ENCODE measurements around the gene GRIA1.

Gene GRIA1

DNA sequence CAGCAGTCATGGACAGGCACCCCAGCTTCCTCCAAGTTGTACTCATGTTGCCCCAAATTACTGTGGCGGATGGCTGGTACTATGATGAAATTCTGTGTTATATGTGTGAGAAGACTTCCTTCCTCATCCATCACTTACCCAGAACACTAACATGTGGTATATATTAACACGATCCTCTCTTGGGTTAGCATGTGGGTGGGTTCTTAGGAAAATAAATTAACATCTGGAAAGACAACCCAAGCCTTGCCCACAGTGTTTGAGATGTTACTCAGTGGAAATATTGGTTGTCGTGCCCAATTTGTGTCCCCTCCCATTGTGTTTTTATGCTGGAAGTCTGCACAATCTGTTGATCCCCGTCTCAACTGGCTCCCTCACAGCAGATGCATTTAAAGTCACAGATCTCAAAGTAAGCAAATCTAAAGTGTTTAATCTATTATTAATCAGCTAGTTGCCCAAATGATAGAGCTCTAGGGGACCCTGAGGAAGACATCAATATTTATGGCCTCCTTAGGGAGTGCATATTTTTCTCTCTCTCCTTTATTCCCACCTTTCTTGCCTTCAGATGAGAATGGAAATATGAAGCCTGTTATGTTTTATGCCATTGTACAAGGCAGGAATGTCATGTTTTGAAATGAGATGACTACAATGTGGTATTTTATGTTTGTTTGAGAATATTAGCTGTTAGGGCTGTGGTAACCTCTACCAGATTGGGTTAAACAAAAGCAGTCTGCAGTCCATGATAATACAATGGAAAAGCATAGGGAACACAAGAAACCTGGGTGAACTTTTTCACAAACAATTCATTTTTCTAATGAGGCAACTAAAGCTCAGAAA is 93.9 kb downstream of the GRIA1 start:
- no peaks in the 10 kb centered on the region for H3K4me1 Mint-ChIP-seq
- no peaks in the 10 kb centered on the region for H3K27me3 Mint-ChIP-seq
- no peak overlapping the region for H3K4me3 Mint-ChIP-seq
- H3K9me3 Mint-ChIP-seq = peaks cover 3% of the 10 kb centered on the region
- no peak overlapping the region for H3K27ac Mint-ChIP-seq
- H3K36me3 Mint-ChIP-seq = no peaks in the 10 kb centered on the region
- ATAC-seq (ENCODE audit: low read depth) = no peak
- no peak for DNase-seq (ENCODE audit: low spot score in 2 of 2)

DNA sequence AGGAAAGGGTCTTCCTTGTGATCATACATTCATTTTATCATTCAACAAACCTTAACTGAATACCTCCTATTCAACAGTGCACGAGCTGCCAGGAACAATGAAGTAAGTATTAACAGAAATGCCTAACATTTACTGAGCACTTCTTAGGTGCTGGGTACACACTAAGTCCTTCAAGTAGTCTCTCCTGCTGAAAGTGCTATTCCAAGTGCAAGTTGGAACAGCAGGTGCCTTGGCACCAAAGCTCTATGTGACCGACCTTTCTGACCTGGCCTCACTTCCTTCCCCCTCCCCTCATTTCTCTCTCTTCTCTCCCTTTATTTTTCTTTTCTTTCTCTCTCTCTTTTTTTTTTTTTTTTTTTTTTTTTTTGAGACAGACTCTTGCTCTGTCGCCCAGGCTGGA is 94.5 kb downstream of the GRIA1 start:
- H3K4me3 Mint-ChIP-seq = no peak overlapping the region
- DNase-seq (ENCODE audit: low spot score in 2 of 2) (no peak), ATAC-seq (ENCODE audit: low read depth) (no peak)
- no peaks in the 10 kb centered on the region for H3K27me3 Mint-ChIP-seq
- peaks cover 3% of the 10 kb centered on the region for H3K9me3 Mint-ChIP-seq
- H3K27ac Mint-ChIP-seq = no peak overlapping the region
- H3K4me1 Mint-ChIP-seq = no peaks in the 10 kb centered on the region
- no peaks in the 10 kb centered on the region for H3K36me3 Mint-ChIP-seq

DNA sequence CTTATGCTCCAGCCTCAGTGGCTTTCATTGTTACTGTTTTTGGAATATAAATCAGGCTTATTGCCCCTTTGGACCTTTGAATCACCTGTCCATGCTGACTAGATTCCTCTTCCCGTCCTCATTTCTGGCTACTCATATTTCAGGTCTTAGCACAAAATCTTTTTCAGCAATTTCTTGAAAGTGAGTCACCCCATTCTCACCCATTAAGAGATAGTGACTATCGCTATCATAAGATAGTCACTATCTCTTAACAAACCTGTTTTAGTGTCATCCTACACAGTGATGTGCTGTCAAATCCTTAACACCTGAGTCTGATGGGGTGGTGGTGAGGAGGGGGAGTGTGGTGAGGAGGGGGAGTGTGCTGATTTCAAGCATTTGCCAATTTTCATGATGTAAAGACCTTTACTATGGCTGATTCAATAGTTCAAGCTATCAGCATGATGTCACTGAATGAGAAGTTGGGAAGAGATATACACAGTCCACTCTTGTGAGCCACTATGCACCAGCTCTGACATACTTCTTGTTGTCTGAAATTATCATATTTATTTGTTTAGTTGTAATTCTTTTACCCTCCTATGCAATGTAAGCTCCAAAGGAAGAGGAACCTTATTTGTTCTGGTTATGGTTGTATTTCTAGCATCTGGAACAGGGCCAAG is 95.3 kb downstream of the GRIA1 start:
- no peaks in the 10 kb centered on the region for H3K27me3 Mint-ChIP-seq
- H3K9me3 Mint-ChIP-seq = peaks cover 3% of the 10 kb centered on the region
- no peak overlapping the region for H3K4me3 Mint-ChIP-seq
- H3K27ac Mint-ChIP-seq = no peak overlapping the region
- H3K4me1 Mint-ChIP-seq = no peaks in the 10 kb centered on the region
- no peaks in the 10 kb centered on the region for H3K36me3 Mint-ChIP-seq
- no peak for ATAC-seq (ENCODE audit: low read depth)
- no peak for DNase-seq (ENCODE audit: low spot score in 2 of 2)

DNA sequence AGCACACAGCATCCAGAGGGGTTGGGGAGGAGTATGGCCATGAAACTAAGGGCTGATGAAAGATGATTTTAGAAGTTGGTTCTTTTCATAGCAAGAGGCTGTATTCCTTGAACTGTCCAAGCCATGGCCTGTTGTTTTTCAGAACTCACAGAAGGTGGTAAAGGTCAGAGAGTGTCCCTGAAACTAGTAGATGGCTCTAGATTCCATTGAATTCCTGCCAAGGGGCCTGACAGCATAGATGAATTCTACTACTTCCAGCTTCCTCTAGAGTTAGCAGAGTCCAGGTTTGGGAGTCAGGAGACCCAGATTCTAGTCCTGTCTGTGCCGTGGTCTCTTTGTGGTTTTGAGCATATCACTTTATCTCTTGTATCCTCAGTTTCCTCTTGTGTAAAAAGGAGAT is 101.6 kb downstream of the GRIA1 start:
- H3K27me3 Mint-ChIP-seq = no peaks in the 10 kb centered on the region
- DNase-seq (ENCODE audit: low spot score in 2 of 2) = no peak

DNA sequence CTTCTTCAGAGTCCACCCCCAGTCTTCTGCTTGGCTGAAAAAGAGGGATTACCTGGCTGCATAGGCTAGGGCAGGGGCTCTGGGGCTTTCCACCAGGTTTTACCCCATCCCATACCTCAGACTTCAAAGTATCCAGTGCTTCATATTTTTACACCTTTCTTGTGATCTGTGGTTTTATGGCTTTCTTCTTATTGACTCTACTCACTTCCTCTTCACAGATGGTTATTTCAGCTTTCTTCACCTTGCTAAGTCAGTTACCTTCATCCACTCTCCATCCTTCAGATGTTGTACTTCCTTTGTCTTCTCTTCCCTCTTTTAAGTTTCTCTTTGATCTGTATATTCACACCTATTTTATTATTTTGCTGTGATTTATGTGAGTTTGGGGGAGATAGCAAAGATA is 104.3 kb downstream of the GRIA1 start:
- Mint-ChIP-seq H3K27me3 (peaks cover 2% of the 10 kb centered on the region), H3K4me3 (no peak overlapping the region), H3K36me3 (no peaks in the 10 kb centered on the region), H3K4me1 (no peaks in the 10 kb centered on the region), H3K27ac (no peak overlapping the region), H3K9me3 (peaks cover 2% of the 10 kb centered on the region)
- DNase-seq (ENCODE audit: low spot score in 2 of 2) = no peak
- ATAC-seq (ENCODE audit: low read depth) = no peak

More for the DNA sequence above, 101.6 kb downstream of the GRIA1 start:
- Mint-ChIP-seq H3K36me3 (no peaks in the 10 kb centered on the region), H3K4me3 (no peak overlapping the region), H3K9me3 (peaks cover 1% of the 10 kb centered on the region), H3K27ac (no peak overlapping the region), H3K4me1 (no peaks in the 10 kb centered on the region)
- no peak for ATAC-seq (ENCODE audit: low read depth)

DNA sequence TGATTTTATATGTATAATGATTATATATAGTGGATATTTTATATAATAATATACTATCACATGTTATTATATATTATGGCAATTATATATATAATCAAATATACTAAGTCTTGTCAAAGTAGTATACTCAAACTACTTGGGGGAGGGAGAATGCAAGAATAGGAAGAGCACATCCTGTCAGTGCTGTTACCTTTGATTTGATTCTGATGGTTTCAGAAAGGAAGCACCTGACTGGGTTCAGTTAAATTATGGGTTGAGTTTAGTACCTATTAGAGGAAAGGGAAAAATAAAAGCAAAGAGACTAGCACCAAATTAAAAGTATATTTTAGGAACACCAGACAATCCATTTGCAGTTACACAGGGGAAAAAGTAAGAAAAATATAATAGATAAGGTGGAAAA is 107.6 kb downstream of the GRIA1 start:
- H3K36me3 Mint-ChIP-seq = no peaks in the 10 kb centered on the region
- H3K27me3 Mint-ChIP-seq = peaks cover 2% of the 10 kb centered on the region
- H3K4me1 Mint-ChIP-seq = no peaks in the 10 kb centered on the region
- no peak overlapping the region for H3K4me3 Mint-ChIP-seq
- no peak overlapping the region for H3K27ac Mint-ChIP-seq
- peaks cover 2% of the 10 kb centered on the region for H3K9me3 Mint-ChIP-seq
- DNase-seq (ENCODE audit: low spot score in 2 of 2) (no peak), ATAC-seq (ENCODE audit: low read depth) (no peak)

DNA sequence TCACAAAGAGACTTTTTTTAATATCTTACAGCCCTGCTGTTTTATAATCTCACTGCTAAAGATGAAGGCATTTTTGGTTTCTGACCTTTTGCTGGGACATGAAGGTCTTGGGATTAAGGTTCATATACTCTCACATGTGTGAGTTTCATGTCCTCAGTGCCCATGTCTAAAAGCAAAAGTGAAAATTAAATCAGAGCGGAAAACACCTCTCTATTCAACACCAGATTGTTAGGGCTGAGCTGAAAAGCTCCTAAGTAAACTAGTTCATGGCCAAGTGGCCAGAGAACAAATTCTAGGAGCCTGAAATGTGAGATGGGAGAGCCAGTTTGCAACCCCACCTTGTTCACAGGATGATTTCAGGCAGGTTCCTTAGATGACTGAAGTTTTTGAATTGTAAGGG is 110.9 kb downstream of the GRIA1 start:
- H3K4me1 Mint-ChIP-seq = no peaks in the 10 kb centered on the region
- peaks cover 2% of the 10 kb centered on the region for H3K9me3 Mint-ChIP-seq
- H3K36me3 Mint-ChIP-seq = no peaks in the 10 kb centered on the region
- H3K27me3 Mint-ChIP-seq = peaks cover 2% of the 10 kb centered on the region
- no peak overlapping the region for H3K4me3 Mint-ChIP-seq
- DNase-seq (ENCODE audit: low spot score in 2 of 2) (no peak), ATAC-seq (ENCODE audit: low read depth) (no peak)
- no peak overlapping the region for H3K27ac Mint-ChIP-seq

DNA sequence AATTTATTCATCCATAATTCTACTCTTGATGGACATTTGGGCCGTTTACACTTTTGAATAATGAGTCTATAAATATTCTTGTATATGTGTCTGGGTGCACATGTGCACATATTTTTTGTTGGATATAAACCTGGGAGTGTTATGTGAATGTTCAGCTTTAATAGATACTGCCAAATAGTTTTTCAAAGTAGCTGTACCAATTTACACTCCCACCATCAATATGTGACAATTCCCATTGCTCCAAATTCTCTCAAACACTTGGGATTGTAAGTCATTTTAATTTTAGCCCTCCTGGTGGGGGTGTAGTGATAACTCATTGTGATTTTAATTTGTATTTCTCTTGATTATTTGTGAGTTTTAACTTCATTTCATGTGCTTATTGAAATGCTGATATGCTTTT is 114.9 kb downstream of the GRIA1 start:
- ATAC-seq (ENCODE audit: low read depth) = no peak
- no peak for DNase-seq (ENCODE audit: low spot score in 2 of 2)
- H3K36me3 Mint-ChIP-seq = no peaks in the 10 kb centered on the region
- H3K27ac Mint-ChIP-seq = no peak overlapping the region
- H3K9me3 Mint-ChIP-seq = no peaks in the 10 kb centered on the region
- no peaks in the 10 kb centered on the region for H3K4me1 Mint-ChIP-seq
- H3K27me3 Mint-ChIP-seq = no peaks in the 10 kb centered on the region
- no peak overlapping the region for H3K4me3 Mint-ChIP-seq

DNA sequence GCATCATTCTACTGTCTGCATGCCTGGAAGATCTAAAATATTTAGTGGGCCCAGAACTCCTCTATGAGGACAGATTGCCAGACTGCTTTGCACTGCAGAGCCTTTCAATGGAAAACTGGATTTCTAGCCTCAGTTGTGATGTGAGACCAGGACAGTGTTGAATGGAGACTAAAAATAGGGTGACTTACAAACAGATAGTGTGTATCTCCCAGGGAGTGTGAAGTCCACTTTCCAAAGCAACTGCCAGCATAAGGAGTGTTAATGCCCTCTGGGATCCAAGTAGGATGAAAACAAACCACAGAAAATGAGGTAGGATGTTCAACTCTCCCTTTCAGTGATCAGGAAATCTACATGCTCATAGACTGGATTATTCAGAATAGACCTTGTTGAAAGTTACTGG is 119.5 kb downstream of the GRIA1 start:
- Mint-ChIP-seq H3K4me3 (no peak overlapping the region), H3K4me1 (no peaks in the 10 kb centered on the region), H3K27ac (no peak overlapping the region), H3K9me3 (peaks cover 1% of the 10 kb centered on the region), H3K36me3 (no peaks in the 10 kb centered on the region), H3K27me3 (peaks cover 4% of the 10 kb centered on the region)
- ATAC-seq (ENCODE audit: low read depth) (no peak), DNase-seq (ENCODE audit: low spot score in 2 of 2) (no peak)

DNA sequence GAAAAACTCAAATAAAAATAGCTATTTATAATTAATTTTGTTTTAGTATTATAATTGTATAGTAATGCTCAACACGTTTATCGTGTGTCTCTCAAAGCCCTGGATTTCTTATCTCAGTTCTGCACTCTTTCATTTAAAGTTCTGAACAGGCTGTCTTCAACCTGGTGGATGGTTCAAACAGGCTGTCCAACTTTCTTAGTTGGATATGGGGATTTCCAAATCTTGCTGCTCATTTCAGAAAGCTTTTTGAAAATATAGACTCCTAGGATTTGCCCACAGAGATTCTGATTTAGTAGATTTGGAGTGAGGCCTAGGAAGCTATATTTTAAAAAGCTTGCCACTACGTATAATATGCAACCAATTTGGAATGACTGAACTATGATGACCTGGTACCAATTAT is 120.3 kb downstream of the GRIA1 start:
- H3K36me3 Mint-ChIP-seq = no peaks in the 10 kb centered on the region
- DNase-seq (ENCODE audit: low spot score in 2 of 2) (no peak), ATAC-seq (ENCODE audit: low read depth) (no peak)
- H3K4me3 Mint-ChIP-seq = no peak overlapping the region
- H3K27ac Mint-ChIP-seq = no peak overlapping the region
- peaks cover 1% of the 10 kb centered on the region for H3K9me3 Mint-ChIP-seq
- H3K27me3 Mint-ChIP-seq = peaks cover 4% of the 10 kb centered on the region
- H3K4me1 Mint-ChIP-seq = no peaks in the 10 kb centered on the region

DNA sequence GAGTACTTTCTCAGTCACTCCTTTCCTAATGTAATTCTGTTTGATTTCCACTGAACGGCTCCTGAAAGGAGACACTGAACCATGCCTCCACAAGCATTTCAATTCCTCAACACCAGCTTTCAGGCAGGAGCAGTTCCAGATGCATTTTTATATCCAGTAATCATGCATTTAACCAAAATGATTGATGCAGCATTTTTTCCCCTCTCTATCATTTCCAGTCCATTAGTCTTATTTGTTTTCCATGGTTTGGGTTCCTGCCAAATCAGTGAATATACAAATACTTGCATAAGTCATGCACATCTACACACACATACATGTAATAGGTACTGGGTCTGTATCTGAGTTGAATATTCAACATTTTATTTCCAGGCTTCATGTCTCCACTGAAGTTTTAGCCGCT is 122.7 kb downstream of the GRIA1 start:
- no peak overlapping the region for H3K4me3 Mint-ChIP-seq
- no peak overlapping the region for H3K27ac Mint-ChIP-seq
- no peaks in the 10 kb centered on the region for H3K36me3 Mint-ChIP-seq
- ATAC-seq (ENCODE audit: low read depth) (no peak), DNase-seq (ENCODE audit: low spot score in 2 of 2) (no peak)
- no peaks in the 10 kb centered on the region for H3K4me1 Mint-ChIP-seq
- peaks cover 1% of the 10 kb centered on the region for H3K9me3 Mint-ChIP-seq
- peaks cover 7% of the 10 kb centered on the region for H3K27me3 Mint-ChIP-seq

DNA sequence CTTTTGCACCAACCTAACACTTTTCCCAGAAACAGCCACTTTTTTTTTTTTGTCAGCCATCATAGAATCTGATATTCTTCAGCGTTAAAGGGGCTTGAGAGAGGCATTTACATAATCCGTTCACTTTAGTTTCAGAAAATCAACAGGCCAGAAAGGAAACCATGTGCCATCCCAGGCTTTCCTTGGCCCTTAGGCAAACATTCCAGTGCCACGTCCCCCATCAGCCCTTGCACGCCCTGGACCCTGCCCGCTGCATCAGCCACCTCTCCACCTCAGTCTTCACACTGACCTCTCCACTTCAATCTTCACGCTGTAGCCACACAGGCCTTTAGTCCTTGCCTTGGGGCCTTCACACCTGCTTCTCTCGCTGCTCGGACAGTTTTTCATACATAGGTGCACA is 123.2 kb downstream of the GRIA1 start:
- DNase-seq (ENCODE audit: low spot score in 2 of 2) = no peak
- H3K36me3 Mint-ChIP-seq = no peaks in the 10 kb centered on the region
- H3K4me1 Mint-ChIP-seq = no peaks in the 10 kb centered on the region
- no peak overlapping the region for H3K27ac Mint-ChIP-seq
- peaks cover 1% of the 10 kb centered on the region for H3K9me3 Mint-ChIP-seq
- peaks cover 7% of the 10 kb centered on the region for H3K27me3 Mint-ChIP-seq
- no peak overlapping the region for H3K4me3 Mint-ChIP-seq
- ATAC-seq (ENCODE audit: low read depth) = no peak

DNA sequence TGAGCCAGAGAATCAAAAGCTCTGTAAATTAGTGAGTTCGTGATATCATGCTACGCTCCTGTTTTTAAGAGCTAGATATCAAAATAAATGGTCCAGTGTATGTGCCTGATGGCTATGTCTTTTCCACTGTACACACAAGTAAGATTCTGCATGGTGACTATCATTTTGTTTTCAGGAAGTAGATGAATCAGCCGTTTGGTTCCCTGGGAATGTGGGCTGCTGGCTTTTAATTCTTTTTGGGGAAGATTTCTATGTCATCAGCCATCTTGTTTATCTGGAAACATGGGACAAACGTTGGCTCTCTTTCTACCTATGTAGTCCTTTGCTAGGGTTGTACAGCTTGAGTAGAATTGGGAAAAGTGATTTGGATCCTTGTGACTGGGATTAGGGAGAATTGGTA is 126.7 kb downstream of the GRIA1 start:
- peaks cover 1% of the 10 kb centered on the region for H3K9me3 Mint-ChIP-seq
- H3K36me3 Mint-ChIP-seq = no peaks in the 10 kb centered on the region
- DNase-seq (ENCODE audit: low spot score in 2 of 2) = no peak
- no peaks in the 10 kb centered on the region for H3K4me1 Mint-ChIP-seq
- H3K27ac Mint-ChIP-seq = no peak overlapping the region
- ATAC-seq (ENCODE audit: low read depth) = no peak
- no peak overlapping the region for H3K4me3 Mint-ChIP-seq
- H3K27me3 Mint-ChIP-seq = peaks cover 7% of the 10 kb centered on the region

DNA sequence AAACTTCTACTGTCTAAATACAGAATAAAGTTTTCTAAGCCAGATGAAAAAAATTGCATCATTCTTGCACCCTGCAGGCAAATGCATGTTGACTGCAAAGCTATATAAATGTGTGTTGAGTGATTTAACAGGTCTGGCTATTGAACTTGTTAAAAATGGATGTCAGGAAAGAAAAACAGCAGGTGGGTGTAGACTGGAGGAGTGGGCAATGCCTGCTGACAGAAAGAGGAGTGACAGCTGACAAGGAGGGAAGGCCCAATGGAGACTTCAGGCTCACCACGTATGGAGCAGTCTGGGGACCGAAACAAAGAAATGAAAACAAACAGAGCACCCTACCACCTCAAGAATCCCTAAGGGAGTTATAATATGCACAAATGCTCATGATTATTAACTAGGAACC is 127.8 kb downstream of the GRIA1 start:
- DNase-seq (ENCODE audit: low spot score in 2 of 2) (no peak), ATAC-seq (ENCODE audit: low read depth) (no peak)
- Mint-ChIP-seq H3K36me3 (no peaks in the 10 kb centered on the region), H3K27ac (no peak overlapping the region), H3K9me3 (peaks cover 1% of the 10 kb centered on the region), H3K27me3 (peaks cover 5% of the 10 kb centered on the region), H3K4me3 (no peak overlapping the region), H3K4me1 (no peaks in the 10 kb centered on the region)

DNA sequence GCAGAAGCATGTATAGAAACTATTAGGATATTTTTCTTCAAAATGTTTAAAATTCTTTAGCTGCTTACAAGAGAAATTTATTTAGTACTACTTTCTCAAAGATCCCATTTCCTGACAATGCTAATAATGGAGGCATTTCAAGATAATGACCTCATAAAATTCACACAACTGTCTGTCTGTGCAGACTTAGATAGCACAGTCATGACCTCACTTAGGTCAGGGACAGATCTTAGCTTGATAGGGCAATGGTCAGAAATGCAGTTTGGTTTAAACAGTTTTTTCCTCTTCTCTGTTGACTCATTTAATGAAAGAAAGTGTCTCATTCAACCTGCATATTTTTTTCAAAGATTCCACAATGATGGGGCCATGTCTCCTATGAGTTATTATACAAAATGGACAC is 128.4 kb downstream of the GRIA1 start:
- ATAC-seq (ENCODE audit: low read depth) = no peak
- Mint-ChIP-seq H3K9me3 (peaks cover under 1% of the 10 kb centered on the region), H3K4me3 (no peak overlapping the region), H3K27me3 (peaks cover 4% of the 10 kb centered on the region), H3K4me1 (no peaks in the 10 kb centered on the region), H3K36me3 (no peaks in the 10 kb centered on the region), H3K27ac (no peak overlapping the region)
- no peak for DNase-seq (ENCODE audit: low spot score in 2 of 2)
